Keratinocyte (primary cell): ENCODE data around the gene TUT1.

Source experiments
- CTCF ChIP-seq, 3 experiments: IDR thresholded peaks in 1 of 3; conservative IDR thresholded peaks in 1 of 3; optimal IDR thresholded peaks in 1 of 3; 2 replicates in 2 of 3; 3 replicates in 1 of 3; pipeline versions ENCODE3 to v1.5.1; 2011; ENCODE audit warnings: low read length in 3 of 3, mild to moderate bottlenecking in 3 of 3, moderate library complexity in 2 of 3, control low read depth in 1 of 3, inconsistent platforms in 1 of 3; ENCODE audit not compliant: insufficient read depth in 2 of 3; ENCODE audit errors: extremely low read depth in 1 of 3
- EZH2 ChIP-seq: IDR thresholded peaks from one replicate; pipeline ENCODE4 v1.6.1; 2012; ENCODE audit warnings: inconsistent platforms, mild to moderate bottlenecking, low read length, moderate library complexity

- no peak for TF ChIP-seq EZH2
- TF ChIP-seq CTCF (optimal IDR thresholded peaks at IDR 0.05 in 1 of 3, IDR thresholded peaks at IDR 0.05 in 1 of 3, conservative IDR thresholded peaks at IDR 0.05 in 1 of 3; ENCODE audit: extremely low read depth in 1 of 3, insufficient read depth in 2 of 3, low read length in 3 of 3), result no peak
Observed at GRCh38 chr11:62614275-62614674, 23.0 kb upstream of the TUT1 start.
